Upper lobe of left lung (tissue), 6 donors: ENCODE measurements around the gene CNTFR. TPM values are rescaled to one million over a fixed set of nuclear protein-coding genes. Genes with fewer than 3 reads are reported as not detected.
A peak's percentile ranks its signal among the peaks of the same experiment; 100 is the strongest.

Experiments
- ATAC-seq, 2 donors: fragments of 200-7000 bp; cut with Tn5 transposase; one replicate each; pipeline ENCODE4 v1.9.1; 2022; ENCODE audit warnings: mild to moderate bottlenecking in 2 of 2, moderate library complexity in 2 of 2; ENCODE audit not compliant: low FRiP score in 2 of 2
- DNase-seq, 2 donors: peaks; one replicate each; pipeline ENCODE4 v3.0.0-alpha.2; 2019 to 2020
- H3K27ac ChIP-seq, 4 donors: fragments of 200-600 bp; sonication (generic); one replicate each; pipeline ENCODE4 v1.5.1; 2016 to 2019
- H3K27me3 ChIP-seq, 4 donors: fragments of 200-600 bp; sonication (generic); one replicate each; pipeline ENCODE4 v1.5.1; 2017 to 2019
- H3K36me3 ChIP-seq, 4 donors: fragments of 200-600 bp; sonication (generic); one replicate each; pipeline ENCODE4 v1.5.1; 2016 to 2019
- H3K4me1 ChIP-seq, 4 donors: fragments of 200-600 bp; sonication (generic); one replicate each; pipeline ENCODE4 v1.5.1; 2018 to 2019
- H3K4me3 ChIP-seq, 4 donors: fragments of 200-600 bp; sonication (generic); one replicate each; pipeline ENCODE4 v1.5.1; 2017 to 2019; ENCODE audit warnings: mild to moderate bottlenecking in 2 of 4, moderate library complexity in 1 of 4
- H3K9me3 ChIP-seq, 4 donors: fragments of 200-600 bp; sonication (generic); one replicate each; pipeline ENCODE4 v1.5.1; 2018 to 2019
- CTCF ChIP-seq, 6 experiments: fragments of 450-650 bp in 4 of 6; fragments of 200-600 bp in 2 of 6; sonication (generic) in 2 of 6; IDR thresholded peaks; one replicate each; pipeline ENCODE4 v1.5.1; 2016 to 2019; ENCODE audit warnings: antibody characterized with exemption in 6 of 6
- EP300 ChIP-seq, 4 donors: sonication (generic); formaldehyde crosslinking; IDR thresholded peaks; one replicate each; pipeline ENCODE4 v1.5.1; 2017; ENCODE audit warnings: antibody characterized with exemption in 4 of 4, control low read depth in 2 of 4
- POLR2A ChIP-seq, 4 donors: fragments of 450-650 bp; IDR thresholded peaks; one replicate each; pipeline ENCODE4 v1.5.1; 2016 to 2017; ENCODE audit warnings: antibody characterized with exemption in 4 of 4, mild to moderate bottlenecking in 2 of 4
- POLR2AphosphoS5 ChIP-seq, 2 donors: sonication (generic); formaldehyde crosslinking; IDR thresholded peaks; one replicate each; pipeline ENCODE4 v1.5.1; 2017; ENCODE audit warnings: antibody characterized with exemption in 2 of 2
- WGBS, 2 donors: methylation state at CpG; one replicate each; pipeline ENCODE4 v1.1.5; 2017 to 2018; 5-methylcytosine and 5-hydroxymethylcytosine counted together
- total RNA-seq, 6 donors: library from RNA; depleted of rRNA in 4 of 6; stranded (reverse); fragments of >200 nt in 4 of 6; gene quantifications; one replicate each; pipeline versions ENCODE4 v1.1.0 to v1.2.1, GENCODE V29; 2016 to 2021
- donor health status: DM: no; HTN: no; CAD: no; lungs with moderate emphysema.
- donor health status: DM: no; HTN: yes; CAD: no; lungs with severe emphysema.

CNTFR gene
- total RNA-seq, 6 donors from 2014 or later, result 0.30 to 3.3 (median 0.69) TPM; not detected in 1

- ATAC-seq, result no peak
- Histone ChIP-seq H3K4me3 (no peak overlapping the region), H3K27ac (no peak overlapping the region), H3K36me3 (no peaks in the 10 kb centered on the region), H3K9me3 (no peaks in the 10 kb centered on the region), H3K27me3 (no peaks in the 10 kb centered on the region), H3K4me1 (peaks cover 0 to 9% (median 2%) of the 10 kb centered on the region in 4 donors)
- TF ChIP-seq CTCF (IDR thresholded peaks at IDR 0.05), result no peak
- DNase-seq, result no peak
- WGBS, 2 donors, result 87 to 89% methylated on average over 3 of the region's 3 CpGs
Measured at GRCh38 chr9:34508463-34508862, 81.1 kb downstream of the CNTFR start.

GRCh38 chr9:34507966-34508365 is 81.6 kb downstream of the CNTFR start:
- H3K9me3 ChIP-seq, result no peaks in the 10 kb centered on the region
- no peak for TF ChIP-seq EP300 (IDR thresholded peaks at IDR 0.05)
- TF ChIP-seq POLR2AphosphoS5 (IDR thresholded peaks at IDR 0.05), result no peak
- no peak for DNase-seq
- no peaks in the 10 kb centered on the region for H3K27me3 ChIP-seq
- peaks cover 0 to 7% (median 3%) of the 10 kb centered on the region in 4 donors for H3K4me1 ChIP-seq
- no peak for ATAC-seq
- H3K4me3 ChIP-seq, result no peak overlapping the region
- no peaks in the 10 kb centered on the region for H3K36me3 ChIP-seq
- H3K27ac ChIP-seq, result no peak overlapping the region

GRCh38 chr9:34507556-34507955 is 82.0 kb downstream of the CNTFR start:
- Histone ChIP-seq H3K4me3 (no peak overlapping the region), H3K9me3 (no peaks in the 10 kb centered on the region), H3K4me1 (peaks cover 0 to 7% (median 4%) of the 10 kb centered on the region in 4 donors), H3K27me3 (no peaks in the 10 kb centered on the region), H3K27ac (no peak overlapping the region), H3K36me3 (no peaks in the 10 kb centered on the region)
- no peak for ATAC-seq
- 84 to 85% methylated on average over 5 of the region's 5 CpGs for WGBS, 2 donors
- TF ChIP-seq CTCF (IDR thresholded peaks at IDR 0.05), result no peak
- no peak for TF ChIP-seq POLR2AphosphoS5 (IDR thresholded peaks at IDR 0.05)
- TF ChIP-seq POLR2A (IDR thresholded peaks at IDR 0.05), result no peak
- no peak for TF ChIP-seq EP300 (IDR thresholded peaks at IDR 0.05)
- no peak for DNase-seq

- Histone ChIP-seq H3K4me3 (no peak overlapping the region), H3K36me3 (no peaks in the 10 kb centered on the region), H3K27ac (no peak overlapping the region), H3K9me3 (no peaks in the 10 kb centered on the region), H3K4me1 (peaks cover 0 to 15% (median 13%) of the 10 kb centered on the region in 4 donors), H3K27me3 (no peaks in the 10 kb centered on the region)
- 60 to 96% methylated on average over 1 to 7 of the region's 7 CpGs for WGBS, 2 donors
- DNase-seq, result peak in 1 of 2 donors; percentile 13
- TF ChIP-seq CTCF (IDR thresholded peaks at IDR 0.05), result no peak
- no peak for TF ChIP-seq POLR2AphosphoS5 (IDR thresholded peaks at IDR 0.05)
- no peak for TF ChIP-seq EP300 (IDR thresholded peaks at IDR 0.05)
- no peak for TF ChIP-seq POLR2A (IDR thresholded peaks at IDR 0.05)
- no peak for ATAC-seq
Measured at GRCh38 chr9:34506623-34507022, 82.9 kb downstream of the CNTFR start.

GRCh38 chr9:34505370-34506120 is 84.0 kb downstream of the CNTFR start:
- 91% methylated on average over 5 of the region's 5 CpGs for WGBS, 2 donors
- Histone ChIP-seq H3K36me3 (no peaks in the 10 kb centered on the region), H3K9me3 (no peaks in the 10 kb centered on the region), H3K27me3 (no peaks in the 10 kb centered on the region), H3K4me1 (peaks cover 0 to 23% (median 19%) of the 10 kb centered on the region in 4 donors), H3K4me3 (no peak overlapping the region), H3K27ac (no peak overlapping the region)
- DNase-seq (no peak), ATAC-seq (no peak)
- TF ChIP-seq POLR2A (IDR thresholded peaks at IDR 0.05), result no peak
- TF ChIP-seq EP300 (IDR thresholded peaks at IDR 0.05), result no peak
- no peak for TF ChIP-seq CTCF (IDR thresholded peaks at IDR 0.05)
- no peak for TF ChIP-seq POLR2AphosphoS5 (IDR thresholded peaks at IDR 0.05)
